ENCODE data around the gene IBA57. TPM values are rescaled to one million over a fixed set of nuclear protein-coding genes. Genes with fewer than 3 reads are reported as not detected.

Gene IBA57
- total RNA-seq, 1 donor from 2014 or later: 55.6 TPM

DNA sequence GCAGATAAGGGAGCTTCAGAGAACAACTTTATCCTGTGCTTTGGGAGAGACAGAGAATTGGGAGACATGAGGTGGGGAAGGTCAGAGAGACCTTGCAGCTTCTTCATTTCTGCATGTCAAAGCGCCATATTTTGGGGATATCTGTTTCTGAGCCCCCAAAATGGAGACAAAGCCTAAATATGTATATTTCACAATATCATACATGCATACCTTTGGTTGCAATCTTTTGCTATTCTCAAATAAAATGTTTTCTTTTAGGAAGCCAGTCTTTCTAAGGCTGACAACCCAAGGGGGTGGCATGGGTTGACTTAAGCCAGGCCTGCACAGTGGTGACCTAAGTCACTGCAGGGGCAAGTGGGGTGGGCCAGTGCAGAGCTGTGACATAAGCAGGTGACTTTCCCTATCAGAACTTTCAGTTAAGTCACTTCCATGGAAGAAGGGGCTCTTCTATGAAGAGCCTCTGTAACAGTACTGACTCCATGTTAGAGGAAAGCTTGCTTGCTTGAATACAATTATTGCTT lies 42.6 kb upstream of the IBA57 start:
- intact Hi-C loops (cut with DNase I): no loop called here
- no peak for TF ChIP-seq CTCF (IDR thresholded peaks at IDR 0.05)

GRCh38 chr1:228123505-228123904 lies 42.1 kb upstream of the IBA57 start:
- no peak overlapping the region for H3K27ac ChIP-seq
- H3K4me3 ChIP-seq: no peak overlapping the region
- no peaks in the 10 kb centered on the region for H3K4me1 ChIP-seq
- H3K36me3 ChIP-seq: no peaks in the 10 kb centered on the region
- intact Hi-C loops (cut with DNase I): no loop called here
- no peaks in the 10 kb centered on the region for H3K9me3 ChIP-seq
- no peak for TF ChIP-seq CTCF (IDR thresholded peaks at IDR 0.05)
- DNase-seq (ENCODE audit: low spot score in 2 of 2): no peak
- H3K27me3 ChIP-seq: no peaks in the 10 kb centered on the region

More for the DNA sequence above, 42.6 kb upstream of the IBA57 start:
- no peaks in the 10 kb centered on the region for H3K4me1 ChIP-seq
- H3K27me3 ChIP-seq: no peaks in the 10 kb centered on the region
- H3K27ac ChIP-seq: no peak overlapping the region
- no peak overlapping the region for H3K4me3 ChIP-seq
- no peak for DNase-seq (ENCODE audit: low spot score in 2 of 2)
- no peaks in the 10 kb centered on the region for H3K9me3 ChIP-seq
- H3K36me3 ChIP-seq: no peaks in the 10 kb centered on the region

- intact Hi-C loops (cut with DNase I): no loop called here
- no peaks in the 10 kb centered on the region for H3K27me3 ChIP-seq
- H3K27ac ChIP-seq: no peak overlapping the region
- H3K4me3 ChIP-seq: no peak overlapping the region
- H3K36me3 ChIP-seq: no peaks in the 10 kb centered on the region
- no peaks in the 10 kb centered on the region for H3K4me1 ChIP-seq
- TF ChIP-seq CTCF (IDR thresholded peaks at IDR 0.05): no peak
- H3K9me3 ChIP-seq: no peaks in the 10 kb centered on the region
- DNase-seq (ENCODE audit: low spot score in 2 of 2): no peak
These were observed 40.4 kb upstream of the IBA57 start for GRCh38 chr1:228125185-228125584.

DNA sequence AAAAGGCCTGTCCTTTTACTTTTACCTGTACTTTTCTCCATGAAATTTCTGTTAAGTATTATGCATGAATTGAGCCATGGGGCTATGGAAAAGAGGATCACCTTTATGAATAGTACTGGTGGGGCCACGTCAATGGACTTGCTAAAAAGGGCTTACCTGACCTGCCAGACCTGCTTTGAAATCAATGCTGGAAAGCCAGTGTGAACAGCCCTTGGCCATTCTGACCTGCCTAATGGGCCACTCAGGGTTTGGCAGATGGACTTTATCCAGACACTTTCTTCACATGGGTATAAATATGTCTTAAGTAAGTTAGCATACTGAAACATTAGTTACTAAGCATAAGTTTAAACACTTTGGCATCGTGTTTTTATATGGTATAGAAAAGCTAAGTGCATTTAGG lies 33.8 kb upstream of the IBA57 start:
- DNase-seq (ENCODE audit: low spot score in 2 of 2): no peak
- intact Hi-C loops (cut with DNase I): loop anchor here (2.0 to 5.0 kb wide), 2 partner anchors 36 to 383 kb away; partner anchors contain the start of gene IBA57
- Histone ChIP-seq H3K9me3 (no peaks in the 10 kb centered on the region), H3K4me1 (no peaks in the 10 kb centered on the region), H3K27me3 (no peaks in the 10 kb centered on the region), H3K27ac (no peak overlapping the region), H3K4me3 (no peak overlapping the region), H3K36me3 (no peaks in the 10 kb centered on the region)
- TF ChIP-seq CTCF (IDR thresholded peaks at IDR 0.05): no peak

DNA sequence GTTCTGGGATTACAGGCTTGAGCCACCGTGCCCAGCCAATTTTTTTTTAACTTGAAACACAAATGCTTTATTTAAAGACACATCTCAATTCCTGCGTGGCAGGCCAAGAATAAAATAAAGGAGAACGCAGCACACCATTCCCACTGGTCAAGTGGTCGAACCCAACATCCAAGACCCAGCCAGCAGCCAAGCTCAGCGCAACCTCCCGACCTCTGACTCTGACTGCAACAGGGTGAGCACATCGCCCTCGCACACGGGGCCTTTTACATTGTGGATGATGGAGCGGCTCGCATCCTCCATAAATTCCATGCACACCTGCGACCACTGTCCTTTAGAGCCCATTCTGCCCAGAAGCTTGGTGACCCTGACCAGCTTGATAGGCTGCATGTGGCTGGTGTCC lies 31.0 kb upstream of the IBA57 start:
- TF ChIP-seq CTCF (IDR thresholded peaks at IDR 0.05): no peak
- no peaks in the 10 kb centered on the region for H3K27me3 ChIP-seq
- H3K4me3 ChIP-seq: no peak overlapping the region
- no peaks in the 10 kb centered on the region for H3K36me3 ChIP-seq
- H3K27ac ChIP-seq: no peak overlapping the region
- intact Hi-C loops (cut with DNase I): loop anchor here (5.0 kb wide), 1 partner anchor 33 kb away; the partner anchor contains the start of gene IBA57
- no peak for DNase-seq (ENCODE audit: low spot score in 2 of 2)
- no peaks in the 10 kb centered on the region for H3K9me3 ChIP-seq
- H3K4me1 ChIP-seq: peaks cover 0 to 2% of the 10 kb centered on the region in 2 donors

DNA sequence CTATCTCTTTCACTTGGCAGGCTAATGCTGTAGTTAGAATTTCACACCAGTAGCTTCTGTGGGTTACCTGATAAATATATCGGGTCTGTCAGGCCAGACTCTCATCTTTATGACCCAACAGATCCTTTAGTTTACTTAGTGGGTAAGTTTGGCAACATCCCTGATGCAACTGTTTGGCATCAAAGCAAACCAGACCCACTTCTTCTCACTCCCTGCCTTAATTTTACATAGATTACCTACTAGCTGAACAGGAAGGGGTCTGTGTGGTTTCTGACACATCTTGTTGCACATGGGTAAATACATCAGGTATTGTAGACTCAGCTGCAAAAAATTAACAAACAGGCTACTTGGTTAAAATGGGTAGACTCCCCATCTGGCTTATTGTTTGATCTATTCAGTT lies 28.7 kb upstream of the IBA57 start:
- Histone ChIP-seq H3K4me3 (no peak overlapping the region), H3K36me3 (peaks cover 0 to 5% of the 10 kb centered on the region in 2 donors), H3K27ac (no peak overlapping the region), H3K9me3 (no peaks in the 10 kb centered on the region), H3K27me3 (no peaks in the 10 kb centered on the region), H3K4me1 (peaks cover 9 to 10% of the 10 kb centered on the region in 2 donors)
- intact Hi-C loops (cut with DNase I): no loop called here
- DNase-seq (ENCODE audit: low spot score in 2 of 2): no peak
- TF ChIP-seq CTCF (IDR thresholded peaks at IDR 0.05): no peak
